K562 (cell line): Measurements from ENCODE around the gene ARID3A. TPM values are rescaled to one million over a fixed set of nuclear protein-coding genes. Genes with fewer than 3 reads are reported as not detected.

Source experiments
- ATAC-seq: fragments of 200-7000 bp; cut with Tn5 transposase; 3 replicates; pipeline ENCODE4 v1.9.1; 2020; ENCODE audit warnings: moderate library complexity
- BruUV-seq: library from RNA; stranded (reverse); fragments of 400-500 nt; replicated peaks from 2 replicates; lab custom pipeline; 2021; lab: Mats Ljungman, UMichigan
- CTCF ChIA-PET: fragments of 300-600 bp; formaldehyde crosslinking; extraction: SDS; loops from one replicate; lab custom pipeline; 2021; ENCODE audit warnings: low intra/inter-chr PET ratio; lab: Yijun Ruan, JAX
- POLR2A ChIA-PET: fragments of 300-600, 350-650 bp; sonication (Branson Sonifier 250); formaldehyde crosslinking; extraction: SDS; loops from one replicate; lab custom pipeline; 2021; ENCODE audit warnings: antibody characterized with exemption, inconsistent platforms; lab: Yijun Ruan, JAX
- DNase-seq, 4 experiments: peaks; one replicate each; pipeline versions ENCODE4 v3.0.0 to v3.0.0-alpha.2; 2011 to 2018; ENCODE audit warnings: low spot score in 3 of 4, mixed read lengths in 3 of 4; ENCODE audit errors: extremely low read depth in 1 of 4
- FAIRE-seq: peaks from 2 replicates; lab custom pipeline; 2011; peaks lifted over from hg19 to GRCh38; lab: Jason Lieb, UNC
- H2AFZ ChIP-seq: 2 replicates; pipeline ENCODE4 v1.6.0; 2011; ENCODE audit warnings: low read depth, low read length, control low read depth, inconsistent platforms
- H3K27ac ChIP-seq: fragments of 200-600 bp; 3 replicates; pipeline ENCODE4 v1.8.0; 2011; ENCODE audit warnings: low read depth, mild to moderate bottlenecking, control low read depth, inconsistent platforms, low read length, moderate library complexity, mixed read lengths; ENCODE audit errors: extremely low read depth
- H3K27me3 ChIP-seq, 2 experiments: fragments of 300-600 bp in 1 of 2; 2 replicates in 1 of 2; 3 replicates in 1 of 2; pipeline versions ENCODE4 v1.6.0 to v1.8.0; 2011; ENCODE audit warnings: inconsistent platforms in 2 of 2, low read length in 2 of 2, mild to moderate bottlenecking in 1 of 2, mixed read lengths in 1 of 2, moderate library complexity in 1 of 2; ENCODE audit not compliant: control insufficient read depth in 2 of 2, insufficient read depth in 2 of 2
- H3K36me3 ChIP-seq: fragments of 300-600 bp; 3 replicates; pipeline ENCODE4 v1.8.0; 2011; ENCODE audit warnings: mild to moderate bottlenecking, low read length, inconsistent platforms; ENCODE audit not compliant: control insufficient read depth, insufficient read depth
- H3K4me1 ChIP-seq, 2 experiments: fragments of 200-600 bp in 1 of 2; replicated peaks in 1 of 2; 2 replicates in 1 of 2; 3 replicates in 1 of 2; pipeline versions ENCODE4 v1.5.1 to v1.8.0; 2011; ENCODE audit warnings: inconsistent platforms in 2 of 2, low read length in 2 of 2, mild to moderate bottlenecking in 1 of 2, mixed read lengths in 1 of 2, moderate library complexity in 1 of 2; ENCODE audit not compliant: control insufficient read depth in 2 of 2, insufficient read depth in 2 of 2
- H3K4me2 ChIP-seq: 2 replicates; pipeline ENCODE4 v1.6.1; 2011; ENCODE audit warnings: low read length, control low read depth, inconsistent platforms, mixed read lengths; ENCODE audit not compliant: insufficient read depth
- H3K4me3 ChIP-seq: fragments of 200-600 bp; sonication (generic), shearing (Covaris generic); 2 replicates; pipeline ENCODE4 v1.5.1; 2016; ENCODE audit warnings: control low read depth, inconsistent platforms
- H3K79me2 ChIP-seq: fragments of 200-600 bp; 3 replicates; pipeline ENCODE4 v1.8.0; 2011; ENCODE audit warnings: low read length, inconsistent platforms; ENCODE audit not compliant: control insufficient read depth, insufficient read depth
- H3K9ac ChIP-seq, 2 experiments: 2 replicates each; pipeline versions ENCODE4 v1.6.0 to v1.6.1; 2011; ENCODE audit warnings: low read depth in 2 of 2, low read length in 2 of 2, control low read depth in 1 of 2, inconsistent platforms in 1 of 2, mild to moderate bottlenecking in 1 of 2, mixed read lengths in 1 of 2; ENCODE audit not compliant: insufficient read depth in 1 of 2
- H3K9me1 ChIP-seq: one replicate; pipeline ENCODE4 v1.6.0; 2011; ENCODE audit warnings: inconsistent platforms, mild to moderate bottlenecking, low read length, moderate library complexity; ENCODE audit not compliant: control insufficient read depth, insufficient read depth
- H3K9me3 ChIP-seq: replicated peaks from 2 replicates; pipeline ENCODE4 v1.5.1; 2011; ENCODE audit warnings: low read depth, low read length, inconsistent platforms; ENCODE audit not compliant: control insufficient read depth, insufficient read depth
- H4K20me1 ChIP-seq: replicated peaks from 2 replicates; pipeline ENCODE4 v1.6.1; 2011; ENCODE audit warnings: low read length, inconsistent platforms, mixed read lengths; ENCODE audit not compliant: control insufficient read depth, insufficient read depth
- BCOR ChIP-seq: fragments of 450-650 bp; IDR thresholded peaks from 2 replicates; pipeline ENCODE4 v1.6.1; 2016
- BRD9 ChIP-seq: fragments of 450-650 bp; IDR thresholded peaks from 2 replicates; pipeline ENCODE4 v1.6.1; 2018; ENCODE audit warnings: low read depth; ENCODE audit not compliant: partially characterized antibody
- CBX1 ChIP-seq: sonication (generic); IDR thresholded peaks from 2 replicates; pipeline ENCODE4 v1.6.1; 2016; ENCODE audit warnings: antibody characterized with exemption, low read depth, mild to moderate bottlenecking
- CBX8 ChIP-seq: fragments of 200-600 bp; sonication (generic); IDR thresholded peaks from 2 replicates; pipeline ENCODE4 v1.6.1; 2012; ENCODE audit warnings: borderline replicate concordance, mixed run types, low read depth, mild to moderate bottlenecking, moderate library complexity, mixed read lengths, low read length, control low read depth, inconsistent platforms; ENCODE audit not compliant: poor library complexity, severe bottlenecking; ENCODE audit errors: extremely low read depth
- CCNT2 ChIP-seq: IDR thresholded peaks from 2 replicates; pipeline ENCODE4 v1.6.1; 2011; ENCODE audit warnings: borderline replicate concordance, low read depth, mild to moderate bottlenecking, moderate library complexity, mixed read lengths, low read length; ENCODE audit not compliant: insufficient read length; ENCODE audit errors: extremely low read depth
- DPF2 ChIP-seq: fragments of 450-650 bp; IDR thresholded peaks from 2 replicates; pipeline ENCODE4 v1.6.1; 2016
- FOSL1 ChIP-seq: fragments of 200-800 bp; sonication (Bioruptor generic); conservative IDR thresholded peaks from 2 replicates; pipeline ENCODE4 v1.6.1; 2016; ENCODE audit warnings: missing genetic modification characterization, missing compliant biosample characterization
- HDAC3 ChIP-seq: fragments of 450-650 bp; IDR thresholded peaks from 2 replicates; pipeline ENCODE4 v1.6.1; 2018; ENCODE audit warnings: borderline replicate concordance, mild to moderate bottlenecking, moderate library complexity; ENCODE audit not compliant: partially characterized antibody
- NCOA4 ChIP-seq: fragments of 450-650 bp; IDR thresholded peaks from 2 replicates; pipeline ENCODE4 v1.6.1; 2018; ENCODE audit warnings: mild to moderate bottlenecking; ENCODE audit not compliant: partially characterized antibody
- NRF1 ChIP-seq, 2 experiments: fragments of 450-650 bp; IDR thresholded peaks in 1 of 2; conservative IDR thresholded peaks in 1 of 2; 2 replicates each; pipeline ENCODE4 v1.6.1; 2014; ENCODE audit warnings: mild to moderate bottlenecking in 2 of 2
- SMARCB1 ChIP-seq: IDR thresholded peaks from 2 replicates; pipeline ENCODE4 v1.6.1; 2011; ENCODE audit warnings: improper control_type of control experiment, low read depth; ENCODE audit not compliant: insufficient read length
- ZKSCAN1 ChIP-seq: fragments of 150-350 bp; IDR thresholded peaks from 2 replicates; pipeline ENCODE4 v1.6.1; 2016; ENCODE audit warnings: low read depth, low read length
- ZNF24 ChIP-seq: fragments of 450-650 bp; IDR thresholded peaks from 2 replicates; pipeline ENCODE4 v1.6.1; 2016
- WGBS: fragments of 100-300 bp; shearing (Covaris generic); methylation state at CpG from one replicate; pipeline ENCODE4 v1.1.6; 2016; ENCODE audit warnings: low coverage, mixed read lengths; ENCODE audit not compliant: insufficient coverage; ENCODE audit errors: missing lambda C conversion rate; 5-methylcytosine and 5-hydroxymethylcytosine counted together
- in situ Hi-C: fragments of 300-500 bp; cut with MboI; formaldehyde crosslinking; loops from 4 replicates; pipeline ENCODE4 v1.15.0; 2018; ENCODE audit warnings: inconsistent platforms, mixed read lengths
- intact Hi-C: fragments of 100-400 bp; cut with micrococcal nuclease; formaldehyde crosslinking; loops from 2 replicates; pipeline ENCODE4 v1.14.2; 2022
- polyA plus RNA-seq, 8 experiments: library from polyadenylated mRNA; depleted of rRNA in 4 of 8; stranded (reverse) in 5 of 8; unstranded in 3 of 8; fragments of >200 nt; fragmentation: Nextera tagmentation in 2 of 8; fragmentation: Illumina TruSeq in 1 of 8; extraction: Ambion mirVana in 2 of 8; extraction: Trizol in 1 of 8; gene quantifications; 2 replicates each; pipeline versions ENCODE4 v1.2.1 to v1.2.3, GENCODE V29; 2011 to 2014; ENCODE audit warnings: inconsistent platforms in 1 of 8, missing spikeins in 1 of 8
- total RNA-seq, 7 experiments: library from RNA; depleted of rRNA in 6 of 7; stranded (reverse); fragments of >200 nt in 6 of 7; fragmentation: Illumina TruSeq in 2 of 7; extraction: Trizol in 2 of 7; gene quantifications; 2 replicates each; pipeline versions ENCODE4 v1.2.1 to v1.2.3, GENCODE V29; 2011 to 2021; ENCODE audit warnings: low replicate concordance in 1 of 7
- TF ChIP-seq, protein P1 (sequence below), 2 experiments: fragments of 450-650 bp; IDR thresholded peaks; 2 replicates each; pipeline ENCODE4 v1.6.1; 2016
- TF ChIP-seq, protein P2 (sequence below): fragments of 250-450 bp; sonication (Bioruptor Pico); IDR thresholded peaks from 2 replicates; pipeline ENCODE4 v1.4.0; 2020; ENCODE audit warnings: mild to moderate bottlenecking
- TF ChIP-seq, protein P3 (sequence below), 2 experiments: fragments of 450-650 bp; conservative IDR thresholded peaks; 2 replicates each; pipeline ENCODE4 v1.6.1; 2017; ENCODE audit warnings: mild to moderate bottlenecking in 2 of 2, moderate library complexity in 2 of 2

ARID3A gene
- total and polyA plus RNA-seq, 9 of the 15 experiments (the other 6 are each of a cell fraction or from before 2014, with no cell fraction given), result 1.4 to 118 (median 31.2) TPM

GRCh38 chr19:917323-918151 is 8.3 kb upstream of the ARID3A start, which contains the start of gene KISS1R:
KISS1R (plus strand) TSS chr19:917333; CDS start chr19:917503, 170 bp downstream.
- DNase-seq, result peak; percentile 60 to 90 (median 74)
- H3K4me1 ChIP-seq, result peaks cover 6 to 69% of the 10 kb centered on the region in 2 experiments; a peak in 4 of 5 replicates
- in situ Hi-C loops, result no loop called here
- H3K36me3 ChIP-seq, result peaks cover 8% of the 10 kb centered on the region; the same call in 1 of the 3 replicates
- no peaks in the 10 kb centered on the region for H3K9me3 ChIP-seq
- H3K27me3 ChIP-seq, result no peaks in the 10 kb centered on the region
- FAIRE-seq, result peak; percentile 77
- intact Hi-C loops, result loop anchor here (1.0 kb wide), 1 partner anchor 147 kb away; no protein-coding TSS in a partner anchor
- POLR2A ChIA-PET, result interaction anchor here (0.6 kb wide), 3 partner anchors 29 to 120 kb away, joined by 3 read pairs; partner anchors contain the start of gene PTBP1
- peak within 1 kb of the TSS; percentile 65 for H3K4me3 ChIP-seq
- WGBS, result 1% methylated on average over 66 of the region's 87 CpGs
- CTCF ChIA-PET, result interaction anchor here (0.7 to 6.8 kb wide), 5 partner anchors 24 to 313 kb away, joined by 3 to 74 read pairs (median 6); partner anchors contain the start of genes MED16 and RNU6-9
- peaks cover 36% of the 10 kb centered on the region for H3K79me2 ChIP-seq
- peak within 1 kb of the TSS; percentile 89 for H3K27ac ChIP-seq
- no peaks in the 10 kb centered on the region for H3K9me1 ChIP-seq
- H3K4me2 ChIP-seq, result peak within 1 kb of the TSS; percentile 84
- BruUV-seq, result TSS peak; percentile 52
- ATAC-seq, result peak; percentile 81
- peak within 1 kb of the TSS; percentile 83 for H2AFZ ChIP-seq
- H3K9ac ChIP-seq, result peak within 1 kb of the TSS; percentile 83 to 94
- no peaks in the 10 kb centered on the region for H4K20me1 ChIP-seq
- TF ChIP-seq, protein P1, sequence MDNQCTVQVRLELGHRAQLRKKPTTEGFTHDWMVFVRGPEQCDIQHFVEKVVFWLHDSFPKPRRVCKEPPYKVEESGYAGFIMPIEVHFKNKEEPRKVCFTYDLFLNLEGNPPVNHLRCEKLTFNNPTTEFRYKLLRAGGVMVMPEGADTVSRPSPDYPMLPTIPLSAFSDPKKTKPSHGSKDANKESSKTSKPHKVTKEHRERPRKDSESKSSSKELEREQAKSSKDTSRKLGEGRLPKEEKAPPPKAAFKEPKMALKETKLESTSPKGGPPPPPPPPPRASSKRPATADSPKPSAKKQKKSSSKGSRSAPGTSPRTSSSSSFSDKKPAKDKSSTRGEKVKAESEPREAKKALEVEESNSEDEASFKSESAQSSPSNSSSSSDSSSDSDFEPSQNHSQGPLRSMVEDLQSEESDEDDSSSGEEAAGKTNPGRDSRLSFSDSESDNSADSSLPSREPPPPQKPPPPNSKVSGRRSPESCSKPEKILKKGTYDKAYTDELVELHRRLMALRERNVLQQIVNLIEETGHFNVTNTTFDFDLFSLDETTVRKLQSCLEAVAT (IDR thresholded peaks at IDR 0.05), result no peak
- TF ChIP-seq NRF1 (conservative IDR thresholded peaks at IDR 0.05 in 1 of 2, IDR thresholded peaks at IDR 0.05 in 1 of 2) (peak in 1 of 2 experiments; percentile 35; a peak in 2 of 4 replicates), ZNF24 (peak; percentile 27; the same call in 1 of the 2 replicates), CCNT2 (peak; percentile 76), CBX8 (no peak), SMARCB1 (no peak), NCOA4 (no peak), BRD9 (peak; percentile 61), FOSL1 (tag) (0 out of 2 replicates have a peak, but pooled peaks have one; percentile 49), DPF2 (no peak), ZKSCAN1 (0 out of 2 replicates have a peak, but pooled peaks have one; percentile 23), CBX1 (peak; percentile 98), BCOR (peak; percentile 95), HDAC3 (no peak)
- TF ChIP-seq, protein P2, sequence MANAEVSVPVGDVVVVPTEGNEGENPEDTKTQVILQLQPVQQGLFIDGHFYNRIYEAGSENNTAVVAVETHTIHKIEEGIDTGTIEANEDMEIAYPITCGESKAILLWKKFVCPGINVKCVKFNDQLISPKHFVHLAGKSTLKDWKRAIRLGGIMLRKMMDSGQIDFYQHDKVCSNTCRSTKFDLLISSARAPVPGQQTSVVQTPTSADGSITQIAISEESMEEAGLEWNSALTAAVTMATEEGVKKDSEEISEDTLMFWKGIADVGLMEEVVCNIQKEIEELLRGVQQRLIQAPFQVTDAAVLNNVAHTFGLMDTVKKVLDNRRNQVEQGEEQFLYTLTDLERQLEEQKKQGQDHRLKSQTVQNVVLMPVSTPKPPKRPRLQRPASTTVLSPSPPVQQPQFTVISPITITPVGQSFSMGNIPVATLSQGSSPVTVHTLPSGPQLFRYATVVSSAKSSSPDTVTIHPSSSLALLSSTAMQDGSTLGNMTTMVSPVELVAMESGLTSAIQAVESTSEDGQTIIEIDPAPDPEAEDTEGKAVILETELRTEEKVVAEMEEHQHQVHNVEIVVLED (CRISPR knock-in tag), result no peak
- TF ChIP-seq, protein P3, sequence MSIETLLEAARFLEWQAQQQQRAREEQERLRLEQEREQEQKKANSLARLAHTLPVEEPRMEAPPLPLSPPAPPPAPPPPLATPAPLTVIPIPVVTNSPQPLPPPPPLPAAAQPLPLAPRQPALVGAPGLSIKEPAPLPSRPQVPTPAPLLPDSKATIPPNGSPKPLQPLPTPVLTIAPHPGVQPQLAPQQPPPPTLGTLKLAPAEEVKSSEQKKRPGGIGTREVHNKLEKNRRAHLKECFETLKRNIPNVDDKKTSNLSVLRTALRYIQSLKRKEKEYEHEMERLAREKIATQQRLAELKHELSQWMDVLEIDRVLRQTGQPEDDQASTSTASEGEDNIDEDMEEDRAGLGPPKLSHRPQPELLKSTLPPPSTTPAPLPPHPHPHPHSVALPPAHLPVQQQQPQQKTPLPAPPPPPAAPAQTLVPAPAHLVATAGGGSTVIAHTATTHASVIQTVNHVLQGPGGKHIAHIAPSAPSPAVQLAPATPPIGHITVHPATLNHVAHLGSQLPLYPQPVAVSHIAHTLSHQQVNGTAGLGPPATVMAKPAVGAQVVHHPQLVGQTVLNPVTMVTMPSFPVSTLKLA (conservative IDR thresholded peaks at IDR 0.05), result peak; percentile 55 to 58; a peak in 3 of 4 replicates
